Measurements from ENCODE around the gene CBR3.

GRCh38 chr21:36087362-36088138 is 47.3 kb upstream of the CBR3 start:
- no peak for TF ChIP-seq POLR2A (IDR thresholded peaks at IDR 0.05; ENCODE audit: low read depth, low read length)
- no peak for TF ChIP-seq TAF1 (IDR thresholded peaks at IDR 0.05; ENCODE audit: low read depth, low read length)
- TF ChIP-seq POLR2AphosphoS5 (IDR thresholded peaks at IDR 0.05; ENCODE audit: low read depth, low read length), result no peak
- no peak for TF ChIP-seq POU2F2 (IDR thresholded peaks at IDR 0.05; ENCODE audit: low read depth, low read length)
- no peak for TF ChIP-seq SPI1 (IDR thresholded peaks at IDR 0.05; ENCODE audit: low read depth, low read length)
- TF ChIP-seq PAX5 (IDR thresholded peaks at IDR 0.05; ENCODE audit: insufficient read depth, low read length, severe bottlenecking), result no peak

Measured in GM12891 (cell line).